HG02763 (cell line): ENCODE measurements around the gene ATM.
"Not testable (repeated sequence)": the region's sequence is repeated elsewhere in the genome, so short reads cannot be mapped to it uniquely, and the experiment has no call there.

Source experiments
- ATAC-seq: cut with Tn5 transposase; IDR thresholded peaks from one replicate; pipeline ENCODE4 v1.9.1; 2021; ENCODE audit warnings: mild to moderate bottlenecking, moderate library complexity; ENCODE audit not compliant: unreplicated experiment

The ATM gene

DNA sequence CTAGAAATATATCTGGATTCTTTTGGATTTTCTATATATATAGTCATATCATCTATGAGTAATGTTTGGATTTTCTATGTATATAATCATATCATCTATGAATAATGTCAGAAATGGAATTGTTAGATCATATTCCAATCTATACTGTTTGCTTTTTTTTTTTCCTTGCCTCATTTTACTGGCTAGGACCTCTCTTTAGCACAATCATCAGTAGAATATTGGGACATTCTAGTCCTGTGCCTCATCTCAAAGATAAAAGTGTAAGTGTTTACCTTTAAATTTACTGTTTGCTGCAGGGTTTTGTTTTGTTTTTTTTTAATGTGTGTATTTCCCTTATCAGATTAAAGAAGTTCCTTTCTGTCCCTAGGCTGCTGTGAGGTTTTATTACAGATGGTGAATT lies 147.4 kb downstream of the ATM start:
- ATAC-seq, result no peak

DNA sequence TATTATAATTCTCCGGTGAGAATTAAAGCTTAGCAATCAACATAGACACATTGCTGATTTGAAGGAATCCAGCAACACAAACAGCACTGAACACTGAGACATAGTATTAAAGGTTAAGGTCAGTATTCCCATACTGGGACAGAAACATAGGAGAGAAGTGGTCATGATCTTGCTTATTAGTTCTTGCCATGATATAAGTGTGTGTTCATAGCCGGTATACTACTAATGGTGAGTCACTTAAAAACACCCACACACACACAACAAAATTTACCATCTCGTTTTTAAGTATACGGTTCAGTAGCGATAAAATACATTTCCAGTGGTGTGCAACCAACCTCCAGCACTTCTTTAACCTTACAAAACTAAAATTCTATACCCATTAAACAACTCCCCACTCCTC lies 148.1 kb downstream of the ATM start:
- no peak for ATAC-seq

DNA sequence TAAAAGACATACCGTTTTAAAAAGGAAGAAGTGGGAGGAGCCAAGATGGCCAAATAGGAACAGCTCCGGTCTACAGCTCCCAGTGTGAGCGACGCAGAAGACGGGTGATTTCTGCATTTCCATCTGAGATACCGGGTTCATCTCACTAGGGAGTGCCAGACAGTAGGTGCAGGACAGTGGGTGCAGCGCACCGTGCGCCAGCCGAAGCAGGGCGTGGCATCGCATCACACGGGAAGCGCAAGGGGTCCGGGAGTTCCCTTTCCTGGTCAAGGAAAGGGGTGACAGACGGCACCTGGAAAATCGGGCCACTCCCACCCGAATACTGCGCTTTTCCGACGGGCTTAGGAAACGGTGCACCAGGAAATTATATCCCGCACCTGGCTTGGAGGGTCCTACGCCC lies 150.6 kb downstream of the ATM start:
- ATAC-seq, result not testable (repeated sequence)

DNA sequence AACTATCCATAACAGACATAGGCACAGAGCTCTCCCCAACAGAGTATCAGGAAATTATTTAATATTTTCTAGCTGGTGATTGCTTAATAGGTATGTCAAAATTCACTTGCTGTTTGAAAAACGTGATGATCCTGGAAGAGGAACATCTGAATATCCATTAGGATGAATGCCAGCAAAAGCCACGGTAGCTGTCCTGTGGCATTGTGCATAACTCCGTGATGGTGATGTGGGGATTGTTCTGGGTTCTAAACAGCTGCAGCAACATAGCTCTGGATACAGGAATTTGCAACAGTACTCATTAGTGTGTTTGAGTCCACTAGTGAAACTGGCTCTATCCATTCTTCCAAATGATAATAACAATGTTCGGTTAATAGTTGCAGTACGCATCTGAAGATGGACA lies 165.7 kb downstream of the ATM start:
- ATAC-seq, result no peak

DNA sequence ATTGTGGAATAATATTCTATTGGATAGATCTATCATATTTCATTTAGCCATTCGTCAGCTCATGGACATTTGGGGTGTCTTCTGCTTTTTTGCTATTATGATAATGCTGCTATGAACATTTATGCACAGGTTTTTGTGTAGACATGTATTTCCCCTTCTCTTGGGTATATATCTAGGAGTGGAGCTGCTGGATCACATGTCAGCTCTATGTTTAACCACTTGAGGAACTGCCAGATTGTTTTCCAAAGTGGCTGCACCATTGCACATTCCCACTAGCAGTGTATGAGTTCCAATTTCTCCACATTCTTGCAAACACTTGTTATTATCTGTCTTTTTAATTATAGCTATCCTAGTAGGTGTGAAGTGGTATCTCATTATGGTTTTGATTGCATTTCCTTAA lies 169.5 kb downstream of the ATM start:
- no peak for ATAC-seq

DNA sequence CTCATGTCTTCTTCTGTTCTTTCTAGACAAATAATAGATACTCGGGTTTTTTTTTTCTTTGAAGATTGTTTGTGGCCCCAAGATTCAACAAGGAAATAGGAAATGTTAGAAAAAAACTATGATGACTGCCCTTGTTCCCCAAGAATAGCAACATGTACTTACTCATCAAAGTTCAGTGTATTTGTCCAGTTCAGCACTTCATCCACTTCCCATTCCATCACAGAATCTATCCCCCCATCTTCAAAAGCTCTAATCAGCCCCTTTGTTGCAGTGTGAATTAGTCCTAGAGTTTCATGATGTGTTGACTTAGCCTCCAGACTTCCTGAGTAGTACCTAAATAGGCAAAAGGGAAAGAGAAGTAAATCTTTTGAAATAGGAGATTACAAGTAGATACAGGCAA lies 170.2 kb downstream of the ATM start:
- ATAC-seq, result no peak

DNA sequence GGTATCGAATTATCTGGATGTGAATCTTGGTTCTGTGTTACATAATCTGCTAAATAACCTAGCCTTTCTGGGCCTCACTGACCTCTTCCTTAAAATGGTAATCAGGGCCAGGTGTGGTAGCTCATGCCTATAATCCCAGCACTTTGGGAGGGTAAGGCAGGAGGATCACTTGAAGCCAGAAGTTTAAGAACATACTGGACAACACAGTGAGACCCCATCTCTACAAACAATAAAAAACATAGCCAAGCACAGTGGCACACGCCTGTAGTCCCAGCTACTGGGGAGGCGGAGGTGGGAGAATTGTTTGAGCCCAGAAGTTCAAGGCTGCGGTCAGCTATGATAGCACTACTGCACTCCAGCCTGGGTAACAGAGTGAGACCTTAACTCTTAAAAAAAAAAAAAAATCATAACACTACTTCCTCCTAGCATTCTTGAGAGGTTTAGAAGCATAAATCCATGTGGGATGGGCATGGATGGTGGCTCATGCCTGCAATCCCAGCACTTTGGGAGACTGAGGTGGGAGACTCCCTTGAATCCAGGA lies 171.9 kb downstream of the ATM start:
- no peak for ATAC-seq

DNA sequence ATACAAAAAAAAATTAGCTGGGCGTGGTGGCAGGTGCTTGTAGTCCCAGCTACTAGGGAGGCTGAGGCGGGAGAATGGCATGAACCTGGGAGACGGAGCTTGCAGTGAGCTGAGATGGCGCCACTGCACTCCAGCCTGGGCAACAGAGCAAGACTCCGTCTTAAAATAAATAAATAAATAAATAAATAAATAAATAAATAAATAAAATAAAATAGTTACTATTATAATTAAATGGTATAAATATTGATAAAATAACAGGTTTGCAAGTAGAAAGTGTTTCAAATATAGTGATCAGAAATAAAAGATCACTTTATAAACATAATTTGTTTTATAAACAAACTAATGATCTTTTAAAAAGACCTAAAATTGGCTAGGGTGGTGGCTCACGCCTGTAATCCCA lies 173.8 kb downstream of the ATM start:
- not testable (repeated sequence) for ATAC-seq

DNA sequence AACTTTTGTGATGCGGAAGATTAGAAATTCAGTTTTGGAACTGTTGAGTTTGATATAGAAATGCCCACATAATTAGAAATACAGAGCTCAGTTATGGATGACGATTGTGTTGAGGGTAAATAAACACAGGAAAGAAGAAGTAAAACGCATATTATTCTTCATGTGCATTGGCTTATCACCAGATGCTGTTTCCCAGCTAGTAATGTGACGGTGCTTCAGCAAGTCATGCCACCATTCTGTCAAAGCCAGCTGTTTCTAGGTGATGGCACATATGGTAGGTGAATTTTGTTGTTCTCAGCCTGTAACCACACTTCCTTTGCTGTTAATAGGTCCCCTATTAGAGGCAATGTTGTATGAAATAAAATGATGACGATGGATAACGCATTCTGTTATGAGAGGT lies 175.6 kb downstream of the ATM start:
- no peak for ATAC-seq

DNA sequence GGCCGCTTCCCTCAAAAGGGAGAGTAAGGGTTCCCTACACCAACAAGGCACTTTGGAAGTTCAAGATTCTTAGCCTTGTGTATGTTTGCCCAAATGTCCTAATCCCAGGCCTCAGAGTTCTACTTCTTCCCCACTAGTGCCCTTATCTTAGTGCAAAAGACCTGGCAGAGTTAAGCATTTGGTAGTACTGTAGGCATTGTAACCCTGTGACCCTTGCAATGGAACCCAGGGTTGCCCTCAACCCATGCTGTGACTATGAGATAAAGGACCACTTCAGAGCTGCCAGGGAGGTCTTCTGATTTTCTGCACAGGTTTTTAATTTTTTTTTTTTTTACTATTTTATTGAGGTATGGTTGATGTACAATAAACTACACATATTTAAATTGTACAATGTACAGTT lies 179.4 kb downstream of the ATM start:
- ATAC-seq, result no peak

DNA sequence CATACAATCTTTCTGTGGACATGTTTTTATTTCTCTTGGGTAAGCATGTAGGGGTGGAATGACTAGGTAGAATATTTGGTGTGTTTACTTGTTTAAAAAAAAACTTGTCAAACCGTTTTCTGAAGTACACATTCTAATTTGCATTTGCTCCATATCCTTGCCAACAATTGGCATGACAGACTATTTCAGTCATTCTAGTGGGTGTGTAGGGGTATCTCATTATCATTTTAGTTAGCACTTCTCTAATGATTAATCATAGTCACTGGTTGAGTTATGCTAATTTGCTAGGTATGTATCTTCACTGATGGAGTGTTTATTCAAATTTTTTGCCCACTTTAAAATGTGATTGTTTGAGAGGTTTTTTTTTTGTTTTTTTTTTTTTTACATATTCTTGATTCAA lies 180.2 kb downstream of the ATM start:
- no peak for ATAC-seq

DNA sequence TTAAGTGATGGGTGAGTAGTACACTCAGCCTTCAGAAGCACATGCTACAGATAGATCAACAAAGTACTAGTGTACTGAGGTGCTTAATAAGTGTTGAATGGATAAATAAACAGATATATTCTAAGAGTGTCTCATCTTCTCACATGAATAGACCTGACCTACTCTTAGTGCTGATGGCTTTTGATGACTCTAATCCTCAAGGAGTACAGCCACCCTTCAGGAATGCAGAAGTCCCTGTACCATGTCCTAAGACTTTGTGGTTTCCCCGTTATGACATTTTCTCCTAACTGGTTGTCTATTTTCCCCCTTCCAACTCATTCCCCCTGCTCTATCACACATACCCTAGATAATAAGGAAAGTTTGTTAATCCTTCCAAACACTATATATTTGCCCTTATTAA lies 182.8 kb downstream of the ATM start:
- ATAC-seq, result no peak

DNA sequence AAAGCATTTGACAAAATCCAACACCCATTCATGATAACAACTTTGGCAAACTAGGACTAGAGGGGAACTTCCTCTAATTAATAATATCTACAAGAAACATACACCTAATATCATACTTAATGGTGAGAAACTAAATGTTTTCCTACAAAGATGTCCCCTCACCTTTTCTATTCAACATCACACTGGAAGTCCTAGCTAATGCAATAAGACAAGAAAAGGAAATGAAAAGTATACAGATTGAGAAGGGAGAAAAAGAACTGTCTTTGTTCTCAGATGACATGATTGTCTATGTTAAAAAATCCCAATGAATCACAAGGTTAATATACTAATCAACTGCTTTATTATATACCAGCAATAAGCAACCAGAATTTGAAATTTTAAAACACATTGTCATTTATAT lies 192.1 kb downstream of the ATM start:
- no peak for ATAC-seq

DNA sequence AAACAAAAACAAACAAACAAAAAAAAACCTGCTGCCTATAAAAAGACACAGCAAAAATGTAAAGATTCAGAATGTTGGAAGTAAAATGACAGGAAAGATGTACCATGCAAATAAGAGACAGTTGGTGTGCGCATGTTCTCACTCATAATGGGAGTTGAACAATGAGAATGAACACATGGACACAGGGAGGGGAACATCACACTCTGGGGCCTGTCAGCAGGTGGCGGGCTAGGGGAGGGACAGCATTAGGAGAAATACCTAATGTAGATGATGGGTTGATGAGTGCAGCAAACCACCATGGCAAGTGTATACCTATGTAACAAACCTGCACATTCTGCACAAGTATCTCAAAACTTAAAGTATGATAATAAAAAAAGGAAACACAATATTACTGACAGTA lies 194.7 kb downstream of the ATM start:
- not testable (repeated sequence) for ATAC-seq
